Measurements from ENCODE around the gene MGAT5B.

DNA sequence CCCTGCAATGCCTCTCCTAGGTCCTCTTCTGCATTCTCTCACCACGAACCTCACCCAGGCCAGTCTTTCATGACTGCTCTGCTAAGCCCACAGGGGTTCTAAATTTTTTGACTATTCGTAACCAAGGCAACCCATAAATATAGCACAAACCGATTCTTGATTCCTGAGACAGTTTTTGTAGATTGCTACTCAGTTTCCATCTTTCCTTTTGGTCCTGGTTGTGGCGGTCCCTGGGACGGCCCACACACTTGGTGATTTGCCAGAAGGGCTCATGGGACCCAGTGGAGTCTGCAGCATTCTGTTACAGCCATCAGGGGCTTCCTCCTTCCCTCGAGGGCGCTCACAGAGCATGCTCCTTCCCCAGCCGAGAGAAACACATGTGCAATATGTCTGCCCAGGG, 23.4 kb upstream of the MGAT5B start:
- TF ChIP-seq CTCF (conservative IDR thresholded peaks at IDR 0.05; ENCODE audit: low read depth, low read length) (no peak), EZH2 (IDR thresholded peaks at IDR 0.05; ENCODE audit: low read length, unreplicated experiment) (no peak)
